Activated CD8-positive, alpha-beta memory T cell treated with anti-CD3 and anti-CD28 coated beads for 4 hours (primary cell): ENCODE measurements around the gene STAB1.

Source experiments
- DNase-seq, 2 donors: peaks; one replicate each; pipeline ENCODE4 v3.0.0-alpha.2; 2020; ENCODE audit warnings: low read depth in 2 of 2

The STAB1 gene

DNA sequence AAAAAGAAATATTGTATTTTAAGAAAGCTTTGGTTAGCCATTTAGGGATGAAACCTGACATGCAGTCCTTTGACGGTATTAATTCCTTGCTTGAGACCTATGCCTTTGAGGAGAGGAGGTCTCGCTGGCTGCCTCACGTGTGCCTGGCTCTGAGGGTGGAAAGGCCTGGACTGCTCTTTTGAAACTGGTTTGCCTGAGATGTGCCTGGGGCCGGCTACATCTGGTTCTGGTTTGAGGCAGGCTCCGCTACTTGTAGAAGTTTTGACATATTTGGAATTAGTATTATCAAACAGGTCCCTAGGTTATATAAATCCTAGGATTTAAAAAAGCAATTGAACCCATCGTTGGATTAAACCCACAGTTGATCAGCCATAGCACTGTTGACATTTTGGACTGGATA is 33.3 kb upstream of the STAB1 start:
- no peak for DNase-seq

- DNase-seq, result no peak
Measured at GRCh38 chr3:52463416-52463815, 31.7 kb upstream of the STAB1 start.

DNA sequence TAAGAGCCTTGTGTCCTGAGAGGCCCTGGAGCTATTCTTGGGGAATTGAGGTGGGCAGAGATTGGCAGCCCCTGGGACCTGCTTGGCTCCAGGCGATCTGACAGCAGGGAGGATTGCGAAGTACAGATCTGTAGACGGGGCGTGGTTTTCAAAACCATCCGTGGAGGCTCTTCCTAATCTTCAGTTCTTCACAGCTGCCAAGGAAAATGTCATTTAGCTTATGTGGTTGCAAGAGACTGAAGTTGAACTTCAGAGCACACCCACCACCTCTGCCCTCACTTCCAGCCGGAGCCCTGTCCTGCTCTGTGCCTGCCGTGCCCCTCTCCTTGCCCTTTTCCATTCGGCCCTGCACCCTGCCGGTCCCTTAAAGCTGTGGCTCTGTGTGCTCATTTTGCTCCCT is 26.8 kb upstream of the STAB1 start:
- DNase-seq, result no peak

- no peak for DNase-seq
Measured at GRCh38 chr3:52469001-52469400, 26.1 kb upstream of the STAB1 start.

GRCh38 chr3:52470920-52471319 is 24.2 kb upstream of the STAB1 start:
- DNase-seq, result no peak

DNA sequence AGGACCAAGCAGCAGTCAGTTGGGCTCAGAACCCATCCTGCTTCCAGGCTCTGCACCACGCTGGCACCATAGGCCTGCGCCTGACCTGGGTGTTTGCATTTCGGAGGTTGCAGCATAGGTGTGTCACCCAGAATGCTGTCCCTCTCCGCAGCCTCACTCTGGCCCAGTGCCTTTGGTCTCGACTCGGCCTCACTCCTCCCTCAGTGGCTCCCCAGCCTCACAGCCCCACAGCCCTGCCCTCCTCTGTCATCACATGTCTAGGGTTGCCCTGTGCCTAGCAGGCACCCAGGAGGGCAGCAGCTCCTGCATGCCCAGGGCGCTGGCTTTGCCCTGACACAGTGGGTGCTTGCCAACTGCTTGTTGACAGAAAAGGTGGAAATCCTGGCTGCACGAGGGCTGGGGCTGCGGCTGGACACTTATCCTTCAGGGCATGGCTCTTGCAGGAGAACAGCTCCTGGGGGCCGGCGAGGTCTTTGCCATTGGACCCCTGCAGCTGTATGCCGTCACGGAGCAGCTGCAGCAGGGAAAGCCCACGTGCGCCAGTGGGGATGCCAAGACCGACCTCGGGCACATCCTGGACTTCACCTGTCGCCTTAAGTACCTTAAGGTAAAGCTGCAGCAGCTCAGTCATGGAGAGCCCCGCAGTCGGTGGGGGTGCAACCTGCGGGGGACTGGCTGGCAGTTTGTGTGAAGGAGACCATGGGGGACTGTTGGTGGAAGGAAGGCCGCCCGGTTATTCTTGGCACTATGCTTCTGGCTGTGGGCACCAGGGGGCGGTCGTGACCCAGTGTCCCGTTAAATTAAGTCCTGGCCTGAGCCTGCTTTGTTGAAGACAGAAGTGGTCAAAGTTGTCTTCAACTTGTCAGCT is 23.5 kb upstream of the STAB1 start:
- no peak for DNase-seq

GRCh38 chr3:52472239-52473000 is 22.7 kb upstream of the STAB1 start:
- DNase-seq, result no peak

DNA sequence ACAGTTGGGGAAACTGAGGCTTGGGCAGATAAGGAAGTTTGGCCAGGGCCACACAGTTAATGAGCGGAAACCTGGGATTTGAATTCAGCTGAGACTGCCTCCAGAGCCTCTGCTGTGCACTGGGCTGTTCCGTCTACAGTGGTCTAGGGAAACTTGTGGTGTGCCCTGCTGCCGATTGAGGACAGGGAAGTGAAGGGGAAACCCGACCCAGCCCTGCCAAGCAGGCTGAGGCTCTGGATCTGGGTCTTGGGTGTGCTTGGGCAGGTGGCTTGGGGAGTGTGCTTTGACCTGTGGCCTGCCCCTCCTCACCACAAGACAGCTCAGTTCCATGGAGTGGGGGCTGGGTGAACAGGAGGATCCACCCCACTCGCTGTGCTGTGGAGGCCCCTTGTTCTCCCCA is 22.1 kb upstream of the STAB1 start:
- DNase-seq, result no peak

- DNase-seq, result no peak
Measured at GRCh38 chr3:52477076-52477795, 17.9 kb upstream of the STAB1 start.

DNA sequence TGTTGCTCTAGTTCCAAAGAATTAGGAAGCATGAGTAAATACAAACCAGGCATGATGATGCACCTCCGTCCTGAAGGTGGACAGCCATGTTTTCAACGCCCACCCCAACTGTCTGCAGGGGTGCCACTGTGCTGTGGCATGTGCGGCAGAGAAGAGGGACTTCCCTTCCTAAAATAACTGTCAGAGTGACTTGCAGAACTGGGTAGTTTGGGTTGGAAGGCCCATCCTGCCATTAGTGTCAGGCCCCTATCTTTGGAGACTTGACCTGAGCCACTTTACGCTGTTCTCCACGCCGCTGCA is 17.4 kb upstream of the STAB1 start:
- no peak for DNase-seq

DNA sequence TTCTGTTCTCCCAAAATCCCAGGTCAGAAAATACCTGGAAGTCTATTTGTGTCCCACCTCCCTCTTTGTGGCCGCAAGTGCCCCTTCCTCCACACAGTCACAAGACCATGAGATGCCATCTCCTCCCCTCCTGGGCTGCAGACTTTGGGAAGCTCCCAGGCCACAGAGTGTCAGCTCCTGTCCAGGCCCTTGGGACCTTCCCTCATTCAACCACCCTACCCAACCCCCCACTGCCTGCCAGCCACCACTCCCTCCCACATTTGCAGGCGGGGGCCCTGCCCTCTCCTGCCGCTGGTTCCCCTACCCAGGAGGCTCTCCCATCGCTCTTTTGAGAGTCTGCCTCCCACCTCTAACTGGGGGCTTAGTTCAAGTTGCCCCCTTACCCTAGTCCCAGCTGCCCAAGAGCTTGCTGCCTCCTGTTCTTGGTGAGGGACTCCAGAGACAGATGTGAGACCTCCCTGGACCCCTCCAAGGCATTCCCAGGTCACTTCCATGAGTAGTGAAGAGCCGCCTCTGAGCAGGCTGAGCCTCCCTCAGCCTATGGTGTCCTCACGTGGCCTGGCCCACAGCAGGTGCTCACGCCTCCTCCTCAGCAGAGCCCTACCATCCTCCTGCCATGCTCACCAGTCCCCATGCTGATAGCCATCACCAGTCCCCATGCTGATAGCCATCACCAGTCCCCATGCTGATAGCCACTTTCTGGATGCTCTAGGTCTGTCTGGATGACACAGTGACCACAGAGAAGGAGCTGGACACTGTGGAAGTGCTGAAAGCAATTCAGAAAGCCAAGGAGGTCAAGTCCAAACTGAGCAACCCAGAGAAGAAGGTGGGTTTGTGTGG is 15.9 kb upstream of the STAB1 start:
- DNase-seq, result no peak

- DNase-seq, result no peak
Measured at GRCh38 chr3:52479877-52480575, 15.1 kb upstream of the STAB1 start.

- no peak for DNase-seq
Measured at GRCh38 chr3:52480768-52481715, 14.1 kb upstream of the STAB1 start.

- no peak for DNase-seq
Measured at GRCh38 chr3:52481819-52482521, 13.2 kb upstream of the STAB1 start.

GRCh38 chr3:52483081-52483480 is 12.1 kb upstream of the STAB1 start:
- no peak for DNase-seq

- no peak for DNase-seq
Measured at GRCh38 chr3:52483577-52484381, 11.4 kb upstream of the STAB1 start.

GRCh38 chr3:52484680-52485461 is 10.3 kb upstream of the STAB1 start:
- no peak for DNase-seq
